Ishikawa (cell line): ENCODE results near the gene GMDS.

ENCODE experiments used
- CEBPB ChIP-seq: IDR thresholded peaks from 2 replicates; pipeline ENCODE4 v1.6.1; 2012
- CREB1 ChIP-seq: IDR thresholded peaks from 2 replicates; pipeline ENCODE4 v1.6.1; 2012; ENCODE audit warnings: low read depth
- EGR1 ChIP-seq: IDR thresholded peaks from 2 replicates; pipeline ENCODE4 v1.6.1; 2012
- EP300 ChIP-seq: IDR thresholded peaks from 2 replicates; pipeline ENCODE4 v1.6.1; 2012; ENCODE audit warnings: borderline replicate concordance
- MAX ChIP-seq: IDR thresholded peaks from 2 replicates; pipeline ENCODE4 v1.6.1; 2012
- RAD21 ChIP-seq: IDR thresholded peaks from 2 replicates; pipeline ENCODE4 v1.6.1; 2012; ENCODE audit warnings: low read depth
- REST ChIP-seq: IDR thresholded peaks from 2 replicates; pipeline ENCODE4 v1.6.1; 2012; ENCODE audit warnings: low read depth, mild to moderate bottlenecking
- TCF12 ChIP-seq: IDR thresholded peaks from 2 replicates; pipeline ENCODE4 v1.6.1; 2012; ENCODE audit warnings: low read depth
- USF1 ChIP-seq: IDR thresholded peaks from 2 replicates; pipeline ENCODE4 v1.6.1; 2012
- YY1 ChIP-seq: IDR thresholded peaks from 2 replicates; pipeline ENCODE4 v1.6.1; 2012; ENCODE audit warnings: low read depth

GRCh38 chr6:2055143-2055542 lies 190.3 kb downstream of the GMDS start:
- TF ChIP-seq MAX = no peak
- TF ChIP-seq TCF12 = no peak
- TF ChIP-seq CEBPB = no peak
- no peak for TF ChIP-seq RAD21
- TF ChIP-seq EP300 = no peak
- TF ChIP-seq CREB1 = no peak
- no peak for TF ChIP-seq YY1
- TF ChIP-seq EGR1 = no peak
- TF ChIP-seq REST = no peak
- no peak for TF ChIP-seq USF1
